Right lobe of liver (tissue), 4 donors: Measurements from ENCODE around the gene GALNT16.

Experiments used
- CTCF ChIP-seq, 4 donors: fragments of 200-600 bp in 3 of 4; fragments of 450-650 bp in 1 of 4; IDR thresholded peaks; one replicate each; pipeline versions ENCODE4 v1.5.1 to v1.8.0; 2016 to 2022; ENCODE audit warnings: antibody characterized with exemption in 4 of 4, mild to moderate bottlenecking in 2 of 4
- POLR2A ChIP-seq: fragments of 450-650 bp; IDR thresholded peaks from one replicate; pipeline ENCODE4 v1.6.1; 2017; ENCODE audit warnings: antibody characterized with exemption, mild to moderate bottlenecking
- donor health status: DM: no; HTN: no; CAD: no.
- donor health status: DM: no; HTN: no; CAD: no.
- donor health status: DM: no; HTN: yes; CAD: no.

- TF ChIP-seq CTCF (IDR thresholded peaks at IDR 0.05) (no peak), POLR2A (no peak)
Observed at GRCh38 chr14:69232388-69232787, 27.6 kb upstream of the GALNT16 start.
